Fibroblast of skin of right quadriceps (primary cell): ENCODE data around the gene FRAS1.
"Not testable (repeated sequence)": the region's sequence is repeated elsewhere in the genome, so short reads cannot be mapped to it uniquely, and the experiment has no call there.

ENCODE experiments used
- DNase-seq: peaks from one replicate; pipeline ENCODE4 v3.0.0-alpha.2; 2013

Gene FRAS1

DNA sequence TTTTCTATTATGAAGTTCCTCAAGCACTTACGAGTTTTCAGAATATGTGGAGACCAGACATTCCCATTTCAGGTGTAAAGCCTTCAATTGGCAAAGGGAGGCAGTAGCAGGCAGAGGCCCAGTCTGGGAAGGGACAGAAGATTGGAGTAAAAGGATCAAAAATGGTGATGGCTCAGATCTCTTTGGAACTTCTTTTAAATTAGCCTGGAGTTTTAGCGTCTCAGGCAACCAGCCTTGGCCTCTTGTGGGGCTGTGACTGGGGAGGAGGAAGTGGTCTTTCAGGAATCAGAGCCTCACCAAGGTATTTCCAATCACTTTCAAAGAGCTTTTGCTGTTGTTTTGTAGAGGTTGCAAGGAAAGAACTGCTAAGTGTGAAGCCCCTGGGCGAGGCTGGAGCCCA lies 239.1 kb downstream of the FRAS1 start:
- DNase-seq, result no peak

DNA sequence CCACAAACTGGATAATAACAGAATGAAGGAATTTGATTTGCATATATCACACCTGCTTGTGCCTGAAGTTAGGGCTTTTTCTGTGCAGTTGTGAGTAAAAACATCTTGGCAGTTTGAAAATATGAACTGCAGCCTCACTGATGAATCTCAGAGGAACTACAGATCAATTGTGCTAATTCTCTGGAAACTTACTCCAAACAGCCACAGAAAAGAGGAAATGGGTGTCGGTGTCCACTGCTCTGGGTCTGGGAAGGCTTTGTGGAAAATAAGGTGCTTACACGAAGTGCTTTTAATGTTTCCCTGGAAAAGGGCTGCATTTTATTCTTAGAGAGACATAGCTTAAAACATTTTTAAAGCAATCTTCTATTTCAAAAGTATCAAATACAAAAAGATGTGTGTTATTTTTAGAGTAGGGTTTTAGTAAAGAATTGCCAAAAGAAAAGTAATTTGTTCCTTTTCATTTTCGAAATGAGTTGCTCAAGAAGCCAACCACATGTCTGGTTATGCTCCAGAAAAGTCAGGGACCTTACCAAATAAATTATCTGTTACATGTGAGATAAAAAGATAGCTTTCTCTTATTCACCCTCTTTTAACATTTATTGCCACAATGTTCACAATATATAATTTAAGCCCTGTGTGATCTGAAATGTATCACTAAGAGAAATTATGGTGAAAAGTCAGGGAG lies 240.1 kb downstream of the FRAS1 start:
- peak; percentile 78 for DNase-seq

DNA sequence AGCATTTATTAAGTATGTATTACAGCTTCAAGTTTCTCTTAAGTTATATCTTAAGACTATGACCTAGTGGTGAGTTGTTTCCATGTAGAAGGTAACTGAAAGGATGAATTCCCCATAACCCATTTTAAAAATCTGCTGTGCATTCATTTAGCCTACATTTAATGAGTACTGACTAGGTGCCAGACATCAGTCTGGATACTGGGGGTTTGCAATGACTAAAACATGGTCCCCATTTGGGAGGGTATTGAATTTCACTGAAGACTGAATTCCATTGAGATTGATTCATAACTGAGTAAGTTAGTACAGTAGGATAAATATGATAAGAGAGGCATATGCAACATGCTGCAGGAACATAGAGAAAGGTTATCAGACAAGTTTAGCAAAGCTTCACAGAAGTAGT lies 241.5 kb downstream of the FRAS1 start:
- DNase-seq, result peak; percentile 87

DNA sequence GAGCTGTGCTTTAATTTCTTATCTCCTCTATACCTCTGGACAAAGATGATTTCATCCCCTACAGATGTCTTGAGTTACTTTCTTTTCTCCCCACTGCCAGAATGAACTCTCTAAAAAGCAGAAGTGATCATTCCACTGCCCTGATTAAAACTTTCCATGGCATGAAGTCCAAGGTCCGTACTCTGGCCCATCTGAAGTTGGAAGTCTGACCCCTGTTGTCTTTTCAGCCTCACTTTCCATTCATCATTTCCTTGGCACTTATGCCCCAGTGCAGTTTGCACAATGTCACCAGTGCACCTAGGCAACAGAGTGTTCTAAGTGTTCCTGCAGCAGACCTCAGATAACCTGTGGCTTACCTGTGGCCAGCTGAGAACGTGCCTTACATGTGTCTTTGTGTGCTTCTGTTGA lies 242.4 kb downstream of the FRAS1 start:
- no peak for DNase-seq

DNA sequence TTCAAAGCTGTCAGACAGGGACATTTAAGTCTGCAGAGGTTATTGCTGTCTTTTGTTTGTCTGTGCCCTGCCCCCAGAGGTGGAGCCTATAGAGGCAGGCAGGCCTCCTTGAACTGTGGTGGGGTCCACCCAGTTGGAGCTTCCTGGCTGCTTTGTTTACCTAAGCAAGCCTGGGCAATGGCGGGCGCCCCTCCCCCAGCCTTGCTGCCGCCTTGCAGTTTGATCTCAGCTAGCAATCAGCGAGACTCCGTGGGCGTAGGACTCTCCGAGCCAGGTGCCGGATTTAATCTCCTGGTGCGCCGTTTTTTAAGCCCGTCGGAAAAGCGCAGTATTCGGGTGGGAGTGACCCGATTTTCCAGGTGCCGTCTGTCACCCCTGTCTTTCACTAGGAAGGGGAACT lies 250.1 kb downstream of the FRAS1 start:
- DNase-seq, result not testable (repeated sequence)

DNA sequence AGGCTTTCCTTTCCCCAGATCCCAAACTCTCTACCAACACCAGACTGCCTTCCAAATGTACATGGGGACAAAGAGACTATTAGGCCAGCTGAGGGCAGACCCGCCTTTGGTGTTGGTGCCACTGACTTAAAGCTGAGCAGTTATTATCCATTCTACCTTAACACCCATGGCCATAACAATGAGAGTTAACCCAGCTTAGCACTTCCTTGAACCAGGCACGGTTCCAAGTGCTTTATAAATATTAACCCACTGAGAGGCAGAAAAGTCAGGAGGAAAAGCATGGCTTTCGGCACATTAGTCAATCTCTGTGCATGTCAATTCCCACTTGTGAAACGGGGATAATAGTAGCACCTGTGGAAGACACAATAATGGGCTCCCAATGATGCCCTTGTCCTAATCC lies 251.4 kb downstream of the FRAS1 start:
- no peak for DNase-seq

DNA sequence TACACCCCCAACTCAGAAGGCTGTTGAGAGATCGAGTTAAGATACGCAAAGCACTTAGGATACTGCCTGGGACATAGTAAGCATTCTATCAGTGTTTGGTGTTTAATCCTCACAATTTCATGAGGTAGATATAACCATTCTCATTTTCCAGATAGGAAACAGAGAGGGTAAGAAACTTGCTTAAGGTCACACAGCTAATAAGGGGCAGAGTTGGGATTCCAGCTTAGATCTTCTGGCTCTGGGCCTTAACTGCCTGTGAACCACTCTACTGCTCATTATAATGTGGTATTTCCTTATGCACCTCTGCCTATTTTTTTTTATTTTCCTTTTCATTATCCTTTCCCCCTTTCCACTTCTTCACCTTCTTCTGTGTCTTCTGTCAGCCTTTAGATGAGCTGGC lies 252.2 kb downstream of the FRAS1 start:
- DNase-seq, result no peak

DNA sequence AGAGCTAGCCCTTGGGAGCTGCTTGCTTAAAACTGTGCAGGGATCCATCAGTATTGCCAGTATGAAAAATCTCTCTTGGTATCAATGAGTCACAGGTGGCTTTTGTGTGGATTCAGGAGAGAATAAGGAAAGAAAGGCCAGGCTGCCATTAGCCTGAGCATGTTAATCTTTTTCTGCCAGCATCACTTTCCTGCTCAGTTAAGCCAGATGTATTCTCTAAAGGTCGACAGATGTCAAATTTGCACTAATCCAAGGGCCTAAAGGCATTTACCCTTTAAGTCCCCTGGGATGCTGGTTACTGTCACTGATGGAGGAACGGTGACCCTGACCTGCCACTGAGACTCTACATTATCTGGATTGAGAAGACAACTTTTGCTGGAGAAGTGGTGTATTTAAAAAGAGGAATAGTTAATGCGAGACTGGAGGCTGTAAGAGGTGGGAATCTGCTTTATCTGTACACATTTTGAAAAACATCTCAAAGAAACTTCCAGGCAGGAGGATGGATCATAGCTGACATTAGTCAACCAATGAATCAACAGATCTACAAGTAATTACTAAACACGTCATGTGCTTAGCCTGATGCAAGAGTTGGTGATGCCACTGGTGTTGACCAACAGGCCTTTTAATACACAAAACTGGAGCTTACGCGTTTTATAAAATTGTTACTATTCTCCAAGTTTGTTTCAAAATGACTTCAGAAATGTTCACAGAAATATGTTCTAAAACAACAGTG lies 253.1 kb downstream of the FRAS1 start:
- peak; percentile 24 for DNase-seq

DNA sequence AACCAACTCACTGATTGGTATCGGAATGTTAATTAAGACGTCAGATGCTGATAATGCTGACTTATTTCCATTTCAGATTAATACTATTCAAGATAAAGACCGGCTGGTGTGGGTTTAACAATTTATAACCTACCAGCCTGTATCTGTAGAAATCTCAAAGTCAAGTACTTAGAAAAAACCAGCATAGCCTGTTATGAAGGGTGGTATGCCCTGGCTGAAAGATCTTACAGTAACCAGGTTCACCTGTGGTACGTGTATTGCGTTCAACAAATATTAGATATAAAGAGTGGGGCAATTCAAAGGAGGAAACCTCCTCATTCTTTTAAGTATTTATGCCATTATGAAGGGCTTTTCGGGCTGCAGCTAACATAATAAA lies 253.6 kb downstream of the FRAS1 start:
- no peak for DNase-seq

DNA sequence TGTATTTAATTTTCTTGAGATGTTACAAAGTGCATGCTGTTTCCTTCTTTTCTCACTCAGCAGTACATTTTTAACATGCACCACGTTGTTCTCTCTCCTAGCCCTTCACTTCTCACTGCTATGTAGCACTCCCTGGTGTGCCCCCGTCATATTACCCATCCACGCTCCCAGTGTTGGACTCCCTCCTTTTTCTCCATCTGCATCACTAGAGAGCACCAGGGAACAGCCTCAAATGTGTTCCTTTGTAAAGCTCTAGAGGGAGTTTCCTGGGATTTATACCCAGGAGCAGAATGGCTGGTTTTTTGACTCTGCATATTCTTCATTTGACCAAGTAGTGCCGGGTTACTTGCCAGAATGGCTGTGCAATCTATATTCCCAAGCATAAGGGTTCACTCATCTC lies 254.2 kb downstream of the FRAS1 start:
- DNase-seq, result no peak

DNA sequence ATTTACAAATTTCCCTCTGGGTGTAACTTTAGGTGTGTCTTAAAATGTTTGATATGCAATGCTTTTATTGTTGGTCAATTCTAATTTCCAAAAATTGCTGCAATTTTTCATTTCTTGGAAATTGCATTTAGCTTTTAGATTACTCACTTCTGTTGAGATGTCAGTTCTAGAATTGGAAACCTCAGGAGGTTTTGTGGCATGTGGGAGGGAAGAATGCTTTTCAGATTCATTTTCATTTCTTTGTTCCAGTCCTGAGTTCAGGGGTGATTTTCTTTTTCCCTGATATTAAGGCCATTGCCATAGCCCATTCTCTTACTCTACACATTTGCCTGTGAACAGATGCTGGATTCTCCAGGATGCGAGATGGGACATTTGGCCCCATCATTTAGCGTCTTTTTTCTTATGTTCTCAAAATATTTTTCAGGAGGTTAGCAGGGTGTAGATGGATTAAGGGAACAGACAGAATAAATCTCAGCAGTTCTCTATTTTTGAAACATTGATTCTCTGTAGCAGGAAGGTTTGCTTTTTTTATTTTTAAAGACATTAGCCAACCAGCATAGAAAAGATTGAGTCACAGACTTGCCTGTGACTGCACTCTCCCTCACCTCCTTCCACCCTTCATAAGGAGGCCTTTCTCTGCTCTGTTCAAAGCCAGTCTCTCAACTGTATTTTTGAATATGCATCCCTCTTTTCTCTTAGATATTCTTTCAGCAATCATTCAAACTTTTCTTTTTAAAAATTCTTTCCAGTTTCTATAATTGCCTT lies 256.0 kb downstream of the FRAS1 start:
- DNase-seq, result no peak

DNA sequence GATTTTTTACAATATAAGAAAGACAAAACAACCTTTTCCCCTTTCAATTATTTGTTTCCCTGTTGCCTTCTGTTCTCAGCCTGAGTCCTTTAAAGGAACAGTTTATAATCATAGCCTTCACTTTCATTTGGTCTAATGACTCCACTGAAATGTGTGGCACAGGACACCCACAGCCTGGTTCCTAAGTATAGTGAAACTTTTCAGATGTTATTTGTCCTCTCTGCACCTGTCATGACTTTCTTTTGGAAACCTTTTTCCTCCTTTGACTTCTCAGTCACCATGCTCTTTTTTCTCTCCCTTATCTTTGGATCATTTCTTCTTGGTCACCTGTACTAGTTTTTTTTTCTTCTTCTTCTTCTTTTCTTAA lies 256.6 kb downstream of the FRAS1 start:
- DNase-seq, result no peak

DNA sequence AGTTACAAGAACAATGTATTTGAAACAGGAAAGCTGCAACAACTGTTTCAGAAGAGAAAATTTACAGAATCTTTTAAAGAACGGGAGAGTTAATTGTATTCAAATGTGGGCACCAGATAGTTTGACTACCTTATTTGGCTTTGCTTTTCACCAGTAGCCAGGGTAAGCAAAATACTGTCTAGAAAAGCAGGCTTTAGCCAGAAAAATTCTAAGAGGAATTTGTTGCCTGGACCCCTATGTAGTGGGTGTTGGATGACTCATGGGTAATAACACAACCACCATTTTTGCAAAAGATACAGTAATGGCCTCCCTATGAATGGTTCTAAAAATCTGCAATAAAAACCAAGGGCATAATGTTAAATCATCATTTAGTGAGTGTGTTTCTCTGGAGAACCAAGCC lies 261.0 kb downstream of the FRAS1 start:
- peak; percentile 39 for DNase-seq

DNA sequence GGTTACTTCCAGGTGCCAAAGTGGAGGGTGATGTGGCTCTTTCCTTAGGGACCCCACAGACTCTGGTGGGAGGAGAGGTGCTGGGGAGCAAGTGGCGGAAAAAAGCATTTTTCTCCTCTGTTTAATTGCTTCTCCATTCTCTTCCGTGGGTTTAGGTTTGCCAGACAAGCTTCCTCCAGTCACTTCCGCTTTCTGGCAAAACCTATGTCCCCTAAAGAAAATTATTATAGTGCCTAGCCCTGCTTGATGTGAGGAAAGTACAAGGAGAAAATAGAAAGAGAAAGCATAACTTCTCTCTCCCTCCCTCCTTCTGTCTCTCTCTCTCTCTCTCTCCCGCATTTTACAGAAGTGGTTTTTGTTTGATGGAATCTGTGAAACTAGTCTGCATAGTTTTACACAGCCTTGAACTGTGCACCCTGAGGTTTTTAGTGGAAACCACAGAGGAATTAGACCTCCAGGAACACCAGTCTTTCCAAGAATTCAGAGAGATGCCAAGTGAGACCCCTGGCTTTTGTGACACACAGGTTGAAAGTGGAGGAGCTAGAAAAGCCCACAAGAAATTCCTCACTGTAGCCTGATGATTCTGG lies 263.3 kb downstream of the FRAS1 start:
- DNase-seq, result peak; percentile 55

DNA sequence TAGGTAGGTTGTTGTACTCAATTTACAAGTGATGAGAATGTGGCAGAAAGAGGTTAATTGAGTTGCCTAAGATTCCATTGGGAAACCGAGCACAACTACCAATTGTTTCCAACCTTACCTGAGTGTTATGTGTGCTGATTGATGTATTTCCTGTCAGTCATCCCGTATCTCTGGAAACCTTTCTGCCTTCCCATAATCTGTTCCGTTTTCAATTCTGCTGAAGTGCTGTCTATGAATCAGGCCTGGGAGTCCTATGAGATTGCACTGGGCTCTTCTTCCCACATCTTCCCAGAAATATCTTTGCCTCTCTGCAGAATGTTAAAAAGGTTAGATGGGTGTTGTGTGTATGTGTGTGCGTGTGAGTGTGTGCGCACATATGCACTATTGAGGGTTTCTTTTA lies 264.9 kb downstream of the FRAS1 start:
- DNase-seq, result no peak

DNA sequence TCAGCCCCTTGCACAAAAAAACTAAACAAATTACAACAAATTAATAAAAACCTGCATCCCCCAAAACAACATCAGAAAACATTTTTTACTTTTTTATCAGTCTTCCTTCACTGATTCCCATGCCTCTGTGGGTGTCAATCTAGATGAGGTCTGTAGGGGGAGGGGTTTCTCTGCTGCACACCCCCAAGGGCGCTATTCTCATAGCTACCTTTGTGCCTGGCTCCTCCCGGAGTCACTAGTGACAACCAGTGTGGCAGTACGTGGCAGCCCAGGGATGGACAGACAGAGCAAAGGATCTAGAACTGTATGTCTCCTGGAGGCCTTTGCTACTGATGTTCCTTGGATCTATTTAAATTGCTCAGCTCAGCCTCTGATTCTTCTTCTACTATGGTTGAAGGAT lies 266.3 kb downstream of the FRAS1 start:
- no peak for DNase-seq

DNA sequence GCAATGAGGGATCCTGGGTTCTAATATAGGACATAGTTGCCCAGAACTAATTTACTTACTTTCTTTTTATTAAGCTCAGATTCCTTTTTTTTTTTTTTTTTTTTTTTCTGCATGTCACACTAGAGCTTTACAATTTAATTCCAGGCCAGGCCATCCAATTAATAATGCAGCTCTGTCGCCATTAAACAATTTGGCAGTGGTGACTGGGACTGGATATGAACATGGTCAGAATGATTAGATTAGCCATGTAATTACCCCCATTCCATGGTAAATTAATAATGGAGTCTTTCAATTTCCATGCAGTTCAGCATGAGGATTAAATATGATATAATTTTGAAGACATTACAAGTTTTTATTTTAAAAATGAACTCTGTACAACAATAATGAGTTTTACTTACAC lies 267.5 kb downstream of the FRAS1 start:
- DNase-seq, result no peak

DNA sequence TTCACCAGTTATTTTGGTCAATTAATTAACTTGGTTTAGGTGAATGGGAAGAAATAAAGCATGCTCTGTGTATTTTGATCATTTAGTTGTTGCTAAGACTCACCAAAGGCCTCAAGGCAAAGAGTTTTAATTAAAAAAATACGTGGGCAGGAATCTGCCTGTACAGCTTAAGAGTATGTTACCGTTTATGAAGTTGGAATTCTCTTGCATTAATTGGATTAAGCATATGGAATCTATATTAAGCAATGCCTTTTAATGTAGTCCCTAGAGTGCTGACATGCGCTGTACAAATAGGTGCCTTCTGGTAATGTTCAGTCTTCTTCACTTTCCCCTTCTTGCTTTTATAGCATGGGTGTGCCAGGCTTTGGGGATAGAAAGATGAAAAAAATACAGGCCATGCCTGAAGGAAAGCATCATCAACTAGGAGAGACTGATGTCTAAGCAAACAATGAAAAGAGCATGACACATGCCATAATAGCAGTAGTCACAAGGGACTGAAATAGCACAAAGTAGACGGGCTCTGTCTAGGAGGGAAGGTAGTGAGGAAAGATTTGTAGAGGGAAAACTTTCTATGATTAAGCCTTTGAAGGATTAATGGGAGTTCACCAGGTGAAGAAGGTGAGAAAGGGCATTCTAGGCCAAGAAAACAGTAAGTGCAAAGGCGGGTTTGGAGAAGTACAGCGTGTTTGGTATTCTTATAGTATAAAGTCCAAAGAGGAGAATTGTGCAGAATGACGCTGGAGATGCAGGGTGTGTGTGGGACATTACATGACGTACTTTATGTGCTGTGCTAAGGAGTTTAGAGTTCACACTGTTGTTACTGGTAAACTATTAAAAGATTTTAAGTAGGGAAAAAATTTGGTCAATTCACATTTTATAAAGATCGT lies 268.4 kb downstream of the FRAS1 start:
- DNase-seq, result peak; percentile 54

DNA sequence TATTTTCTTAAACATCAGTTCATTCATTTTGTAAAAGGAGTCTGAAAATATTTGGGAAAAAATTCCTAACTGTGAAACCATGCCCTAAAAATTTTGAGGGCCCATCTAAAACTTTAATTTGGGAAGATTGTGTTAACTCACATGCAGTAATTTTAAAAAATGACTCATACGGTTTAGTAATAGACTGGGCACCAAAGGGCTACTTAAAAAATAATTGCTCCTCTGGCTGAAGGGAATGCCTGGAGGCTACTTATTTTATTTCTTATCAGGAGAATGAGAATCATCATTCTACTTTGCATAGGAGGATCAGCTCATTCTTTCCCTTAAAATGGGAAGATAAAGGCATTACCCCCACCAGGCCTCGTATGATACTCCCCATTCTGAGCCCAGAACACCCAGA lies 271.5 kb downstream of the FRAS1 start:
- not testable (repeated sequence) for DNase-seq

DNA sequence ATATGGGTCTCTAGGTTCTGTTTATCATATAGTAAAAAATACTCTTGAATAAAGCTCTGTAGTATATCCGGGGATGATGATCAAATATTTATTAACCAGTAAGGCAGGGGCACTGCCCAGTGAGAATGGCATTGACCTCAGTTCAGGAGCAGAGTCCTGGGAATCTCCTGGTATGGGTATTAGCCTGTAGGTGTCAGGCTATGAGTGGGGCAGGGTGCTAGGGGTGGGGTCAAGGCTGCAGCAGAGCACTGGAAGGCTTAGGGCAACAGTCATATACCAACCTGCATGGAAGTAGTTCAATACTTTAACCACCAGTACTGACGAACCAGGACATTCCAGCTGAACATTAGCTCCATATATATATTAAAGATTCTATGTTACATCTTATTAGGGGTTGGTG lies 274.1 kb downstream of the FRAS1 start:
- no peak for DNase-seq

DNA sequence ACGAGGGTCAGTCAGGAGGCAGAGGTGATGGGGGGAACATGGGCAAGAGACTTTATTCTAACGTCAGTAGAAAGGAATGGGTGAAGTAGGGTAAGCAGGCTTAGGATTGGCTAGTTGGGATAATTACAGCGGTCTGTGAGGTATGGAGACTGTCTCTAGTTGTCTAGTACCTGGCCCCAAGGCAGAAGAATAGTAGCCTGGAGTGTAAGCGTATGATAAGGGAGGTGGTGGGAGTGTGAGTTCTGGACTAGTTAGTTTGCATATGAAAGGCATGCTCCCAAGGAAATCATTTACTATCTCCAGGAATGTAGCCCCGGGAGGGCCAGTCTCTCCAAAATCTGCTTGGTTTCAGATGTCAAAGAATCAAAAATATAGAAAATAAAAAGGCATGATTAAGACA lies 274.8 kb downstream of the FRAS1 start:
- DNase-seq, result no peak

DNA sequence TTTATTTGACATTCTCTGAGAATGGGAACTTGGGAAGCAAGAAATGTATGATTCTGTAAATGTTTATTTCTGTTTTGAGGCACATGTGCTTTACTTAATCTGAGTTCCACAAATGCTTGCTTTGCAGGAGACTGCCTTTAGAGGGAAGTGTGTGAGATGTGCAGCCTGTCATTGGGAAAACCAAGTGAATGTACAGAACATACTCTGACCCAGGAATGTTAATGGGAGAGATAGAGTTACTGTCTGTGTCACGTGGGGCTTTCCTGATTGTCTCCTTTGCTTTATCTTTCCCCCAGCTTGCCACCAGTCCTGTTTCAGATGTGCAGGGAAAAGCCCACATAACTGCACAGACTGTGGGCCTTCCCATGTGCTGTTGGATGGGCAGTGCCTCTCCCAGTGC lies 275.9 kb downstream of the FRAS1 start:
- no peak for DNase-seq
